Measurements from ENCODE around the gene GALNT10.

- TF ChIP-seq POLR2A (IDR thresholded peaks at IDR 0.05) (no peak), POLR2AphosphoS5 (IDR thresholded peaks at IDR 0.05) (peak in 1 of 3 donors; percentile 16)
- TF ChIP-seq, protein P1, sequence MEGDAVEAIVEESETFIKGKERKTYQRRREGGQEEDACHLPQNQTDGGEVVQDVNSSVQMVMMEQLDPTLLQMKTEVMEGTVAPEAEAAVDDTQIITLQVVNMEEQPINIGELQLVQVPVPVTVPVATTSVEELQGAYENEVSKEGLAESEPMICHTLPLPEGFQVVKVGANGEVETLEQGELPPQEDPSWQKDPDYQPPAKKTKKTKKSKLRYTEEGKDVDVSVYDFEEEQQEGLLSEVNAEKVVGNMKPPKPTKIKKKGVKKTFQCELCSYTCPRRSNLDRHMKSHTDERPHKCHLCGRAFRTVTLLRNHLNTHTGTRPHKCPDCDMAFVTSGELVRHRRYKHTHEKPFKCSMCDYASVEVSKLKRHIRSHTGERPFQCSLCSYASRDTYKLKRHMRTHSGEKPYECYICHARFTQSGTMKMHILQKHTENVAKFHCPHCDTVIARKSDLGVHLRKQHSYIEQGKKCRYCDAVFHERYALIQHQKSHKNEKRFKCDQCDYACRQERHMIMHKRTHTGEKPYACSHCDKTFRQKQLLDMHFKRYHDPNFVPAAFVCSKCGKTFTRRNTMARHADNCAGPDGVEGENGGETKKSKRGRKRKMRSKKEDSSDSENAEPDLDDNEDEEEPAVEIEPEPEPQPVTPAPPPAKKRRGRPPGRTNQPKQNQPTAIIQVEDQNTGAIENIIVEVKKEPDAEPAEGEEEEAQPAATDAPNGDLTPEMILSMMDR (IDR thresholded peaks at IDR 0.05 in 8 of 11, conservative IDR thresholded peaks at IDR 0.05 in 3 of 11), result no peak
Measured at GRCh38 chr5:154197801-154198491, 7.4 kb downstream of the GALNT10 start.

Data from spleen (tissue), 7 donors.